GM06990 (cell line): ENCODE data around the gene TUBGCP5.

Experiments
- DNase-seq: peaks from one replicate; pipeline ENCODE4 v3.0.0-alpha.2; 2011; ENCODE audit not compliant: insufficient read length; ENCODE audit errors: extremely low read depth
- H3K27me3 ChIP-seq: replicated peaks from 2 replicates; pipeline ENCODE4 v1.6.0; 2011; ENCODE audit warnings: low read length; ENCODE audit not compliant: control insufficient read depth, insufficient read depth
- H3K36me3 ChIP-seq: 2 replicates; pipeline ENCODE4 v1.5.1; 2011; ENCODE audit warnings: low read length; ENCODE audit not compliant: control insufficient read depth, insufficient read depth
- H3K4me3 ChIP-seq: replicated peaks from 2 replicates; pipeline ENCODE4 v1.5.1; 2011; ENCODE audit warnings: low read depth, mild to moderate bottlenecking, control low read depth, low read length
- CTCF ChIP-seq: IDR thresholded peaks from 2 replicates; pipeline ENCODE4 v1.5.1; 2011; ENCODE audit warnings: low read length, control low read depth, mild to moderate bottlenecking, inconsistent platforms; ENCODE audit not compliant: insufficient read depth, poor library complexity, severe bottlenecking

TUBGCP5 gene

GRCh38 chr15:23074684-23075083 lies 35.3 kb upstream of the TUBGCP5 start:
- Histone ChIP-seq H3K27me3 (no peaks in the 10 kb centered on the region), H3K4me3 (no peak overlapping the region), H3K36me3 (no peaks in the 10 kb centered on the region)
- no peak for DNase-seq
- TF ChIP-seq CTCF = no peak

GRCh38 chr15:23073890-23074646 lies 34.7 kb upstream of the TUBGCP5 start:
- H3K4me3 ChIP-seq = no peak overlapping the region
- no peak for TF ChIP-seq CTCF
- no peak for DNase-seq

GRCh38 chr15:23072633-23073032 lies 33.3 kb upstream of the TUBGCP5 start:
- no peak for DNase-seq
- Histone ChIP-seq H3K4me3 (no peak overlapping the region), H3K36me3 (no peaks in the 10 kb centered on the region), H3K27me3 (no peaks in the 10 kb centered on the region)
- no peak for TF ChIP-seq CTCF

More at GRCh38 chr15:23073890-23074646, 34.7 kb upstream of the TUBGCP5 start:
- H3K27me3 ChIP-seq = no peaks in the 10 kb centered on the region
- H3K36me3 ChIP-seq = no peaks in the 10 kb centered on the region

- no peak for DNase-seq
These were observed 30.3 kb upstream of the TUBGCP5 start for GRCh38 chr15:23069496-23070166.

GRCh38 chr15:23067416-23067815 lies 28.0 kb upstream of the TUBGCP5 start:
- TF ChIP-seq CTCF = no peak
- H3K36me3 ChIP-seq = no peaks in the 10 kb centered on the region
- DNase-seq = no peak
- no peaks in the 10 kb centered on the region for H3K27me3 ChIP-seq
- no peak overlapping the region for H3K4me3 ChIP-seq

More at GRCh38 chr15:23069496-23070166, 30.3 kb upstream of the TUBGCP5 start:
- no peaks in the 10 kb centered on the region for H3K27me3 ChIP-seq
- no peak for TF ChIP-seq CTCF
- no peaks in the 10 kb centered on the region for H3K36me3 ChIP-seq
- H3K4me3 ChIP-seq = no peak overlapping the region

GRCh38 chr15:23065836-23066235 lies 26.5 kb upstream of the TUBGCP5 start:
- no peak for TF ChIP-seq CTCF
- DNase-seq = no peak
- Histone ChIP-seq H3K27me3 (no peaks in the 10 kb centered on the region), H3K4me3 (no peak overlapping the region), H3K36me3 (no peaks in the 10 kb centered on the region)
